ENCODE data around the gene DDX50. TPM values are rescaled to one million over a fixed set of nuclear protein-coding genes. Genes with fewer than 3 reads are reported as not detected.

DDX50 gene, protein sequence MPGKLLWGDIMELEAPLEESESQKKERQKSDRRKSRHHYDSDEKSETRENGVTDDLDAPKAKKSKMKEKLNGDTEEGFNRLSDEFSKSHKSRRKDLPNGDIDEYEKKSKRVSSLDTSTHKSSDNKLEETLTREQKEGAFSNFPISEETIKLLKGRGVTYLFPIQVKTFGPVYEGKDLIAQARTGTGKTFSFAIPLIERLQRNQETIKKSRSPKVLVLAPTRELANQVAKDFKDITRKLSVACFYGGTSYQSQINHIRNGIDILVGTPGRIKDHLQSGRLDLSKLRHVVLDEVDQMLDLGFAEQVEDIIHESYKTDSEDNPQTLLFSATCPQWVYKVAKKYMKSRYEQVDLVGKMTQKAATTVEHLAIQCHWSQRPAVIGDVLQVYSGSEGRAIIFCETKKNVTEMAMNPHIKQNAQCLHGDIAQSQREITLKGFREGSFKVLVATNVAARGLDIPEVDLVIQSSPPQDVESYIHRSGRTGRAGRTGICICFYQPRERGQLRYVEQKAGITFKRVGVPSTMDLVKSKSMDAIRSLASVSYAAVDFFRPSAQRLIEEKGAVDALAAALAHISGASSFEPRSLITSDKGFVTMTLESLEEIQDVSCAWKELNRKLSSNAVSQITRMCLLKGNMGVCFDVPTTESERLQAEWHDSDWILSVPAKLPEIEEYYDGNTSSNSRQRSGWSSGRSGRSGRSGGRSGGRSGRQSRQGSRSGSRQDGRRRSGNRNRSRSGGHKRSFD
- total RNA-seq: 51.3 and 67.0 TPM in 2 replicates

DNA sequence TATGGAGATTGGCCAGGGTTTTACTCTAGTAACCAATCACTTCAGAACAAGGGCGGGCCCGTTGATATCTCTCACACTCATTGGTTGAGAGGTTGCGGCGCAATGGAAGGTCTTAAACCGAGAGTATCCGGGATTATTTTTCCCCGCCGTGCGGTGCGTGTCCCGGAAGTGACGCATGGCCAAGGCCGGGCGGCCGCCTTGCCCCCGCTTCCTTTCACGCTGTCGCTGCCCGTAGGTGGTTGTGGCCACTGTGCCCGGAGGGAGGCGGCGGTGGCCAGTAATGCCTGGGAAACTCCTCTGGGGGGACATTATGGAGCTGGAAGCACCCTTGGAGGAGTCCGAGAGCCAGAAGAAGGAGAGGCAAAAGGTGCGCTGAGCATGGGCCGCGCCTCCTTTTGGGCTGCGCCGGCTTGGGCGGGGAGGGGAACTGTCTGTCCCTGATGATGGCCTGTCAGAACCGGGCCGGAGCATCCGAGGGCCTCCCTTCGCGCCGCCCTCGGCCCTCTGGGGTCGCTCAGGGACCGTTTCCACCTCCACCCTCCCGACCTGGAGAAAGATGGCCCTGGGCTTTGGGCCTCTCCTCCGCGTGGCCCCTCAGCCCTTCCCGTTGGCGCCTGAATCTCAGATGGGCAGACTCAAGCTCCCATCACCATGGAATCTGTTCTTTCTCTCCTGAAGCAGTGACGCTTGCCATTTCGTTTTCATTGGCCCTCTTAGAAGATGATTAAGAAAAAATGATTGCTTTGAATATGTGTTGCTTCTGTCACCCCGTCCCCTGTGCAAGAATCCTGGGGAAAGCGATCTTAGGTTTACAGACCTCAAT, at the start of gene DDX50:
Gene DDX50, plus strand, starts transcription at position 211 of the 823 bp plus-strand sequence. Its CDS starts 70 bp downstream, at position 281.

DNA sequence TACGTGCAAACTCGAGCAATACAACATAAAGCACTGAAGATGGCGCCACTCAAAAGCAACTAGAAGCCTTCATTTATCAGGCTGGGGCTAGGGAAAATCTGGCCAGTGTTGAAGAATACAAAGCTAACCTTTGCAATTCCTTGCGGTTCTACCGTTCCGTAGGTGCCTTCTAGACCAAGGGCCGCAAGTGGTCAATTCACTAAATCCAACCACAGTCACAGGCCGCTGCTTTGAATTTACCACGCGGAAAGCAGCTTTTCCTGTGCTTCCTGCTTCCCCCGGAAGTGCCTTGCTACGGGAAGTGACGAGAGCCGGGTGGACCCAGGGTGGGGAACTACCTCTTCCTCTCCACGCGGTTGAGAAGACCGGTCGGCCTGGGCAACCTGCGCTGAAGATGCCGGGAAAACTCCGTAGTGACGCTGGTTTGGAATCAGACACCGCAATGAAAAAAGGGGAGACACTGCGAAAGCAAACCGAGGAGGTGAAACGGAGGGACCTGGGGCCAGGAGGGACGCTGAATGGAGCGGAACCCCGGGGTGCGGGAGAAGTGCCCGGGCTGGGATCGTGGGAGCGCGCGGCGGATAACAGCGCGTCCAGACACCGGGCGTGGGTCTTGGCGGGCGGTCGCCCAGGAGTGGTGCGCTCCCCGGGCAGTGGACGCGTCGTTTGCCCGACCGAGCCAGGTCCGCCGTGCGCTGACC, 54.9 kb downstream of the DDX50 start, which contains the start of gene DDX21:
Gene DDX21, plus strand, starts transcription at position 339 of the 701 bp plus-strand sequence. Its CDS starts 56 bp downstream, at position 395.

DNA sequence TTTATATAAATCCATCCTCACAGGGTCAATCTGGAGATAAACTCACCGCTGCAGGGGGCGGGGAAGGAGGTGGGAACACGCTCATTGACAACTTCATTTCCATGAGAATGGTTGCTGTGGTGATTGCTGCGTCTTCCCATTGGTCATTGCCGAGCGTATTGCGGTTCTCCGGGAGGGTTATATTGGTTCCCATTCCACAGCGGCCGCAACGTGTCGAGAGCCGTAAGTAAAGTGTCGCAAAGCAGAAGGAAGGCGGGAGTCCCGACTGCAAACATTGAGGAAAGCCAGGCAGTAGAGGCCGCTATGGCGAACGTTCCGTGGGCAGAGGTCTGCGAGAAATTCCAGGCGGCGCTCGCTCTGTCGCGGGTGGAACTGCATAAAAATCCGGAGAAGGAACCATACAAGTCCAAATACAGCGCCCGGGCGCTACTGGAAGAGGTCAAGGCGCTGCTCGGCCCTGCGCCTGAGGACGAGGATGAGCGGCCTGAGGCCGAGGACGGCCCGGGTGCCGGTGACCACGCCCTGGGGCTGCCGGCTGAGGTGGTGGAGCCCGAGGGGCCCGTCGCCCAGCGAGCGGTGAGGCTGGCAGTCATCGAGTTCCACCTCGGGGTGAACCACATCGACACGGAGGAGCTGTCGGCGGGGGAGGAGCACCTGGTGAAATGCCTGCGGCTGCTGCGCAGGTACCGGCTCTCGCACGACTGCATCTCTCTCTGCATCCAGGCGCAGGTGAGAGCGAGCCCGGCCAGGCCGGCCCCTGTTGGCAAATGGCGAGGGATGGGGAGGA, 87.6 kb downstream of the DDX50 start, which contains the start of gene KIFBP:
Gene KIFBP, plus strand, starts transcription at position 274 of the 787 bp plus-strand sequence. Its CDS starts 30 bp downstream, at position 304.

Other genes with a start within 250 kb of the DDX50 start
- 30.4 and 46.2 TPM in 2 replicates for gene CCAR1, start 180.1 kb upstream of the DDX50 start, total RNA-seq
- gene STOX1, start 73.8 kb upstream of the DDX50 start, total RNA-seq: under 0.01 and 0.07 TPM in 2 replicates
- 215 and 244 TPM in 2 replicates for gene DDX21, start 54.9 kb downstream of the DDX50 start, total RNA-seq
- gene KIFBP, start 87.5 kb downstream of the DDX50 start, total RNA-seq: 15.7 and 34.8 TPM in 2 replicates
- 0.93 and 1.7 TPM in 2 replicates for gene SRGN, start 186.8 kb downstream of the DDX50 start, total RNA-seq
- gene VPS26A, start 222.9 kb downstream of the DDX50 start, total RNA-seq: 59.1 and 79.2 TPM in 2 replicates

Measured in nasal cavity respiratory epithelium epithelial cell of viscerocranial mucosa (primary cell).